Activated CD4-positive, alpha-beta T cell treated with anti-CD3 and anti-CD28 coated beads, Interleukin-2, amount 10 ng/mL, durations not matched to agents 7 days and 5 days (primary cell): ENCODE data around the gene IFT122. TPM values are rescaled to one million over a fixed set of nuclear protein-coding genes. Genes with fewer than 3 reads are reported as not detected.

Experiments
- CTCF ChIA-PET: fragments of 350-600 bp; sonication (Branson Sonifier 250); formaldehyde crosslinking; loops from one replicate; lab custom pipeline; 2021; ENCODE audit warnings: antibody characterized with exemption; lab: Charles Lee
- POLR2A ChIA-PET: fragments of 350-600 bp; sonication (Branson Sonifier 250); formaldehyde crosslinking; loops from one replicate; lab custom pipeline; 2021; ENCODE audit warnings: antibody characterized with exemption; lab: Charles Lee
- DNase-seq: peaks from one replicate; pipeline ENCODE4 v3.0.0-alpha.2; 2020
- H3K27ac Mint-ChIP-seq: one replicate; pipeline ENCODE4 v1.8.0; 2021; ENCODE audit warnings: mild to moderate bottlenecking, moderate library complexity, mixed read lengths
- H3K27me3 Mint-ChIP-seq: one replicate; pipeline ENCODE4 v1.8.0; 2021; ENCODE audit warnings: mixed read lengths
- H3K36me3 Mint-ChIP-seq: one replicate; pipeline ENCODE4 v1.8.0; 2021; ENCODE audit warnings: low read depth, mixed read lengths
- H3K4me1 Mint-ChIP-seq: one replicate; pipeline ENCODE4 v1.8.0; 2021; ENCODE audit warnings: mixed read lengths
- H3K4me3 Mint-ChIP-seq: one replicate; pipeline ENCODE4 v1.8.0; 2021; ENCODE audit warnings: mild to moderate bottlenecking, moderate library complexity, mixed read lengths
- H3K9me3 Mint-ChIP-seq: one replicate; pipeline ENCODE4 v1.8.0; 2021; ENCODE audit warnings: mixed read lengths
- total RNA-seq, 2 experiments: library from RNA; stranded (reverse); gene quantifications; one replicate each; pipeline ENCODE4 v1.2.3, GENCODE V29; 2021

Gene IFT122
- total RNA-seq, 2 experiments from 2014 or later: 24.9 to 27.2 TPM

DNA sequence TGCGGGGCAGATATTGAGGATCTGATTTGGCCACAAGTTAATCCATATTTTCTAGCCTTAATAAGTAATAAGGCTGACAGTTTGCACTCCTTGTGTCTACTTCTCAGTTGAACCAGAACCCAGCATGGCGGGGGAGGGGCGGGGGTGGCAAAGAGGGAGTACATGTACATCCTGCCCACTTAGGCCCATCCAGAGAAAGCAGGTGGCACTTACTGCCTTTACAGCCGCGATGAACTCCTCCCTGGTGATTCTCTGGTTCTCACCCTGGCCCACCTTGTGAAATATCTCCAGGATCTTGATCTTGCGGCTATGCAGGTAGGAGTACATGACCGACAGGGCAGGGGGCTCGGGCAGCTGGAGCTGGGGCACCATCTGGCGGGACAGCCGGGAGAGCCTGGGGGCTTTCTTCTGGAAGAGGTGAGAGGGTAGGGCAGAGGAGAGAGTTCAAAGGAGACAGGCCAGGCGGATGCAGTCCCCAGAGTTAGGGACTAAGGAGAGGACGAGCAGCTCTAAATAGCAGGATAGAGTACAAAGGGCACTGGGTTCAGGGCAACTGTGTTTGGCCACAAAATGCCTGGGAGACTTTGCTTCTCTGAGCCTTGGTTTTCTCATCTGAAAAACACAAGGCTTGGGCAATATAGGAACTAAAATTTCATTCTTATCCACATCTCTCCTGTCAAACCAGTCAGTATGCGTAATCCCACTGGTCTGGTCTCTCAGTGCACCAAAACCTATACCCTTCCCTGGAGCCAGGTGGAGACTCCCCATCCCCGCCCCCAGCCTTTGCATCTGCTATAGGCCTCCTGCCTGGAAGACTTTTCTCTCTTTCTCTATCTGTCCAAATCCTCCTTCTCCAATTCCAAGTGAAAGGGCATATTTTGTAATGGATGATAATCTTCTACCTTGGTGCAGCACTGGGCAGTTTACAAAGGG is 21.7 kb upstream of the IFT122 start:
- CTCF ChIA-PET: interaction anchor here (0.8 to 1.3 kb wide), 3 partner anchors 11 to 102 kb away, joined by 3 read pairs; a partner anchor contains a TSS
- Mint-ChIP-seq H3K4me1 (no peaks in the 10 kb centered on the region), H3K27ac (no peak overlapping the region), H3K27me3 (no peaks in the 10 kb centered on the region), H3K4me3 (no peak overlapping the region), H3K9me3 (peaks cover 2% of the 10 kb centered on the region), H3K36me3 (no peaks in the 10 kb centered on the region)
- DNase-seq: no peak
- POLR2A ChIA-PET: interaction anchor here (1.4 kb wide), 1 partner anchor 22 kb away, joined by 3 read pairs; the partner anchor contains the start of genes IFT122 and MBD4

DNA sequence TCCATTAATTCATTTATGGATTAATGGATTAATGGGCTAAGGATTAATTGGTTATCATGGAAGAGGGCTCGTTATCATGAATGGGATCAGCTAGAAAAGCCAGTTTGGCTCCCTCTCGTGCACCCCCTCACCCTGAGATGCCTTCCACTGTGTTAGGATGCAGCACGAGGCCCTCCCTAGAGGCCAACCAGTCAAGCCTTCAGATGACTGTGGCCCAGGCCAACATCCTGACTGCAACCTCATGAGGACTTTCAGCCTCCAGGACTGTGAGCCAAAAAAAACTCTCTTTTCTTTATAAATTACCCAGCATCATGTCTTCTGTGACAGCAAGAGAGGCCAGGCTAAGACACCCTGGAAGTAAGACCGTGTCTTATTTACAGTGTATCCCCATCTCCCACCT is 20.5 kb upstream of the IFT122 start:
- no peak overlapping the region for H3K4me3 Mint-ChIP-seq
- no peaks in the 10 kb centered on the region for H3K27me3 Mint-ChIP-seq
- CTCF ChIA-PET: interaction anchor here (0.8 to 1.0 kb wide), 2 partner anchors 10 to 20 kb away, joined by 3 to 4 read pairs; no protein-coding TSS in a partner anchor

DNA sequence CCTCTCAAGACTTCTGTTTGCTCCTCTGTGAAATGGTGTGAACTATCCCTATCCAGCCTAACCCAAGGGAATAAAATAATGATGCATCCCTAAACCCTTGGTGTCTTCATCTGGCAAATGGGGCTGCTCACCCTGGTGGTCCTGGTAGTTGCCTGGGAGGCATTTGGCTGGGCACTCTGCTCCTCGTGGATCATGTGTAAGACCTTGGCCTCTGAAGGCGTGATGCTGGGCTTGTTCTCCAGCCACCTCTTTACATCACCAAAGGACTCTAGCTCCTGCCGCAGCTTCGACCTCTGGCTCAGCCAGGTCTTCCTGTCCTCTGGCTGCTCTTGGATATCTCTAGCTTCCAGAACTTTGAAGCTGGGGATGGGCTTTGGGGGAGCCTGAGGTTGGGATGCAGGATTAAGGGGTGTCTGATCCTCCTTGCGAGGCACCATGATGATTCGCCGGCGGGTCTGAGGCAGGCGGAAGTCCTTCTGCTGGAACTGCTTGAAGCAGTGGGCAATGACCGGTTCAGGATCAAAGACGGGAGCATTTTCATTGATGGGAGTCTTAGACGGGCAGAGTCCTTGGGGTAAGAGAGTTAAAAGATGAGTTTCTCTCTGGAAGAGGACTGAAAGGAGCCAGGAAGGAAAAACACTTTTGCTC is 18.7 kb upstream of the IFT122 start:
- POLR2A ChIA-PET: no interaction called here
- H3K27me3 Mint-ChIP-seq: no peaks in the 10 kb centered on the region
- peaks cover 7% of the 10 kb centered on the region for H3K9me3 Mint-ChIP-seq
- no peak overlapping the region for H3K4me3 Mint-ChIP-seq
- H3K36me3 Mint-ChIP-seq: no peaks in the 10 kb centered on the region
- no peak for DNase-seq
- CTCF ChIA-PET: no interaction called here
- H3K4me1 Mint-ChIP-seq: peaks cover 6% of the 10 kb centered on the region
- no peak overlapping the region for H3K27ac Mint-ChIP-seq

More for the DNA sequence above, 20.5 kb upstream of the IFT122 start:
- Mint-ChIP-seq H3K9me3 (peaks cover 6% of the 10 kb centered on the region), H3K36me3 (no peaks in the 10 kb centered on the region), H3K27ac (no peak overlapping the region), H3K4me1 (peaks cover 5% of the 10 kb centered on the region)
- POLR2A ChIA-PET: no interaction called here
- DNase-seq: no peak

DNA sequence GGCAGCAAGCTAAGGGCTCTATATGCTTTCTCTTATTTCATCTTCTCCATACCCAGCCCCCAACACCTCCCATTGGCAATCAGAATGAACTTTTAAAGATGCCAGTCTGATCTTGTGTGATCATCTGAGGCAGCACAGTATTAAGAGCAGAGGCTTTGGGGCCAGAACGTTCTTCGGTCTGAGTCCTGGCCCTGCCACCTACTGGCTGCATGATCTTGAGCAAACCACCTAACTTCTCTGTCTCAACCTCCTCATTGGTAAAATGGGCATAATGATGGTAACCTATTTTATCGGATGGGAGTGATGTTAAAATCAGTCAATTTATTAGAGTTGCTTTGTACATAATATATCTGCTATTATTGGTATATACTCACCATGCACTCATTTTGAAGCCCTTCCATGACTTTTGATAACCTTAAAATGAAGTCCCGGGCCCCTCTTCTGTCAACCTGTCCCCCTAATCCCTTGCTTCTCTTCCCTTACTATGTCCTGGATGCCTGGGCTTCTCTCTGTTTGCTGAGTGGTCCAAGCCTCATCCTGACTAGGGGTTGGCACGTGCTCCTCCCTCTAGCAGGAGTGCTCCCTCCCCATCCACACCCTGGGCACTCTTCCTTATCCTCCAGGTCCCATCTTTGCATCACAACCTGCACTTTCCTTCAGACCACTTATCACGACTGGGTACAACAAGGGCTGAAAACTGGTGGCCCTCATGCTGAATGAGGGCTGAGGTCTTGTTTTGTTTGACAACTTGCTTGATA is 17.9 kb upstream of the IFT122 start:
- no peak for DNase-seq
- no peak overlapping the region for H3K27ac Mint-ChIP-seq
- H3K4me1 Mint-ChIP-seq: peaks cover 6% of the 10 kb centered on the region
- H3K27me3 Mint-ChIP-seq: peaks cover 1% of the 10 kb centered on the region
- ChIA-PET POLR2A (no interaction called here), CTCF (interaction anchor here (1.3 kb wide), 1 partner anchor 21 kb away, joined by 3 read pairs; no protein-coding TSS in a partner anchor)
- no peak overlapping the region for H3K4me3 Mint-ChIP-seq
- H3K36me3 Mint-ChIP-seq: no peaks in the 10 kb centered on the region
- H3K9me3 Mint-ChIP-seq: peaks cover 7% of the 10 kb centered on the region

DNA sequence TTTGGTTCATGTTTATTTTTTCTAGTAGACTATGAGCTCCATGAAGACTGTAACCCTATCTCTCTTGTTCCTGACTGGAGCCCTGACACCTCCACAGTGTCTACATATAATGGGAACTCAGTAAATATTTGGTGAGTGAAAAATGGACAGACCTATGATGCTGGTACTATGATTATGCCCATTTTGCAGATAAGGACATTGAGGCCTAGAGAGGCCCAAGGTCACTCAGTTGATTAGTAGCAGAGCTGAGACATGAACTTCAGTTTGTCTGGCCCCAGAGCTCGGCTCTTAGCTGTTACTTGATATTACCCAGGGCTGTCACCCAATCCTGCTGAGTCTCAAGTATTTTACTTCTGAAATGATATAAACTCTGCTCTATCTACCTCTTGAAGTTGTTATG is 17.1 kb upstream of the IFT122 start:
- Mint-ChIP-seq H3K27me3 (peaks cover 5% of the 10 kb centered on the region), H3K9me3 (peaks cover 7% of the 10 kb centered on the region), H3K4me1 (peaks cover 10% of the 10 kb centered on the region), H3K27ac (no peak overlapping the region), H3K4me3 (no peak overlapping the region), H3K36me3 (no peaks in the 10 kb centered on the region)
- ChIA-PET CTCF (interaction anchor here (1.3 kb wide), 2 partner anchors 20 to 21 kb away, joined by 3 read pairs; no protein-coding TSS in a partner anchor), POLR2A (no interaction called here)
- no peak for DNase-seq

DNA sequence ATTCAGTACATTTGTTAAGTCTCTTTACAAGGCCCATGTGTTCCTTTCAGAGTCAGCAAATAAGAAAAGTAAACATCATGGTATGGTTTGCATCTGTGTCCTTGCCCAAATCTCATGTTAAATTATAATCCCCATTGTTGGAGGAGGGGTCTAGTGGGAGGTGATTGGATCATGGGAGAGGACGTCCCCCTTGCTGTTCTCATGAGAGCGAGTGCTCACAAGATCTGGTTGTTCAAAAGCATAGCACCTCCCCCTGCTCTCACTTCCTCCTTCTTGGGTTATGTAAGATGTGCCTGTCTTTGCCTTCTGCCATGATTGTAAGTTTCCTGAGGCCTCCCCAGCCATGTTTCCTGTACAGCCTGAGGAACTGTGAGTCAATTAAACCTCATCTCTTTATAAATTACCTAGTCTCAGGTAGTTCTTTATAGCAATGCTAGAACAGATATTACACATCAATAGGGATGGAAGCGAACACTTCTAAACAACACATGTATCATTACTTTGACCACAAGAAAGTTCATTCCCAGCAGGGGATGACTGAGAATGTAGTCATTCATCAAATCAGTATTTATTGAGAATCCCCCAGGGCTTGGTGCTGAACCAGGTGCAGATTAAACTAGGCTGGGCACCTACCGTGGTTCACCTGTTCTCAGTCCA is 15.7 kb upstream of the IFT122 start:
- Mint-ChIP-seq H3K36me3 (peaks cover 4% of the 10 kb centered on the region), H3K9me3 (peaks cover 7% of the 10 kb centered on the region), H3K4me3 (no peak overlapping the region), H3K4me1 (peaks cover 24% of the 10 kb centered on the region), H3K27me3 (peaks cover 5% of the 10 kb centered on the region), H3K27ac (no peak overlapping the region)
- POLR2A ChIA-PET: interaction anchor here (0.6 kb wide), 1 partner anchor 605 kb away, joined by 3 read pairs; no protein-coding TSS in a partner anchor
- CTCF ChIA-PET: interaction anchor here (1.3 kb wide), 1 partner anchor 21 kb away, joined by 3 read pairs; no protein-coding TSS in a partner anchor
- DNase-seq: no peak

DNA sequence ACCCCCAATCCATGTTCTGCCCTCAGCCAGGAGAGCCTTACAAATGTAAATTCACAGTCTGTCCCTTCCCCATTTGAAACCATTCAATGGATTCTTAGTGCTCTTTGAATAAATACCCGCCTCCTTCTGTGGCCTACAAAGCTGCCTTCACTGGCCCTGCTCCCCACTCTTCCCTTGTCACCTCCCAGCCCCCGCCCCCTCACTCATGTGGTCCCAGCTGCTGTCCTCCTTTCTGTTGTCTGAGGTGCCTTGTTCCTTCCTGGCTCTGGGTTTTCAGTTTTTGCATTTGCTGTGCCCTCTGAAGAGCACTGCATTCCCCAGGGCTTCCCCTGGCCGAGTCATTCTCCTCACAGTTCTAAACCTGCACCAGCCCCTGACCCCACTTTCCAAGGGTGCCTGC is 14.8 kb upstream of the IFT122 start:
- Mint-ChIP-seq H3K4me1 (peaks cover 32% of the 10 kb centered on the region), H3K4me3 (no peak overlapping the region), H3K27ac (no peak overlapping the region), H3K36me3 (peaks cover 7% of the 10 kb centered on the region), H3K9me3 (peaks cover 7% of the 10 kb centered on the region), H3K27me3 (peaks cover 5% of the 10 kb centered on the region)
- POLR2A ChIA-PET: interaction anchor here (0.6 kb wide), 1 partner anchor 325 kb away, joined by 4 read pairs; no protein-coding TSS in a partner anchor
- CTCF ChIA-PET: interaction anchor here (0.5 to 3.5 kb wide), 4 partner anchors 15 to 1800 kb away, joined by 3 to 20 read pairs (median 6); partner anchors contain the start of genes IFT122 and MBD4
- no peak for DNase-seq

DNA sequence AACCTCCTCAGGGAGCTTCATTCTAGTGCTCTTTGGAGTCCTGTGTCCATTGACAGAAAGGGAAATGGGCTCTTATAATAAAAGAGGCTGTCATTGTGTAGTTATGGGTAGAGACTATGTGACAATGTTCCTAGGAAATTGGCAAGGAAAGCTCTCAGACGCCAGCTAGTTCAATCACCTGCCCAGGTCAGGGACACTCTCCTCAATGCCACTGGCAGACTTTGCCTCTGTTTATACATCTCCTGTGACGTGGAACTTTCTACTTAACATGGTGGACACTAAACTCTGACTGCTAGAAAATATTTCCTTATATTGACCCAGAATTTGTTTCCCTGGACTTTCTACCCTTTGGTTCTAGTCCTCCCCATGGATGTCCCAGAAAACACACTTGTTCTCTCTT is 14.4 kb upstream of the IFT122 start:
- Mint-ChIP-seq H3K4me1 (peaks cover 32% of the 10 kb centered on the region), H3K27ac (no peak overlapping the region), H3K4me3 (no peak overlapping the region), H3K27me3 (peaks cover 5% of the 10 kb centered on the region), H3K36me3 (peaks cover 9% of the 10 kb centered on the region), H3K9me3 (peaks cover 7% of the 10 kb centered on the region)
- ChIA-PET CTCF (interaction anchor here (0.5 to 3.5 kb wide), 4 partner anchors 15 to 1800 kb away, joined by 3 to 20 read pairs (median 6); partner anchors contain the start of genes IFT122 and MBD4), POLR2A (interaction anchor here (0.6 kb wide), 1 partner anchor 325 kb away, joined by 4 read pairs; no protein-coding TSS in a partner anchor)
- DNase-seq: no peak

DNA sequence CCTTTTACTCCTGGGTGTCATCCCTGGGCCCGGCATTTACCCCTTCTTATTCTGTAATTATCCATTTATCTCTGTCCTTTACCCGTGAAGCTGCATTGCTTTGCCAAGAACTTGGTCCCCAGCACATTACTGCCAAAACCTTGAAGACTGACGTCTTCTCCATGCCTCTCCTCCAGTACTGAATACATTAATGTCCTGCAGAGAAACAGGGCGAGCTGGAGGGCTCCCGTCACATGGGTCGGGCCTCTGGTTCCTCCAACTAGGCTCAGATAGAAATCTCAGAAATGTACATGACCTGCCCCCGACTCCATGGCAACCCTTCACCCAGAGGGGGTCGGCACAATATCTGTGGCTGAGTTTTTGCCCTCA is 12.0 kb upstream of the IFT122 start:
- H3K27me3 Mint-ChIP-seq: peaks cover 5% of the 10 kb centered on the region
- no peak overlapping the region for H3K27ac Mint-ChIP-seq
- peaks cover 33% of the 10 kb centered on the region for H3K4me1 Mint-ChIP-seq
- no peak for DNase-seq
- ChIA-PET CTCF (interaction anchor here (1.0 to 3.5 kb wide), 4 partner anchors 12 to 28 kb away, joined by 3 to 20 read pairs (median 7); partner anchors contain the start of genes IFT122 and MBD4), POLR2A (no interaction called here)
- H3K4me3 Mint-ChIP-seq: peak overlapping the region; percentile 59
- H3K36me3 Mint-ChIP-seq: peaks cover 25% of the 10 kb centered on the region
- peaks cover 5% of the 10 kb centered on the region for H3K9me3 Mint-ChIP-seq

DNA sequence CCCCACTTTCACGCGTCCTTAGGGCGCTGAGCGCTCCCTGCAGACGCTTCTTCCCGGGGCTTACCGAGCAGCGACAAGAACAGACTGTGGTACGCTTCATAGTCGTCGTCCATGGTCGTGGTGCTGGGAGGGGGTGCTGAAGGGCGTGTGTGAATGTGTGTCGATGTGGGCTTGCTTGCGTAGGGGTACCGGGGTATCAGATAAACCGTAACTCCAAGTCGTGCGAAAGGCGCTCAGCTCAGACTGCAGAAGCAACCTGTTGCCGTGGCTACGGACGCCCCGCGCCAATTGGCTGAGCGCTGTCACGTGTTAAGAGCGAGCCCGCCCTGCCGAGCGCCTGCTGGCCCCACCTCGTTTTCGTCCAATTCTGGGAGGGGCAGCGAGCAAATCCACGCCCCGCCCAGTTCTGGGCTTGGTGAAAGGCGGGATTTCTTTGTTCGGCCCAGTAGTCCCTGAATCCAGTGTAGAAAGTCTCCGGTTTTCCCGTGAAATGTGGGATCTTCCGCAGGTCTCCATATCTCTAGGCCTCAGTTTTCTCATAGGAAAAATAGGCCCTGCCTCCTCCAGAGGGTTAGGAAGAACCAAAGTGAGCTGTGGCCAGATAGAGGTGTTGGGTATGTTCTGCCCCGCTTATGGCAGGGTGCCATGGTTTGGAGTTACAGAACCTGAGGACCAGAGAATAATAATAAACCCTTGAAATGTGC is 11.5 kb upstream of the IFT122 start, which contains the start of gene EFCAB12:
TSS of gene EFCAB12 (minus strand) at position 261 of the 704 bp plus-strand sequence. CDS start at position 113, 148 bp downstream.
- DNase-seq: peak; percentile 91
- peaks cover 5% of the 10 kb centered on the region for H3K9me3 Mint-ChIP-seq
- peaks cover 33% of the 10 kb centered on the region for H3K4me1 Mint-ChIP-seq
- ChIA-PET POLR2A (no interaction called here), CTCF (interaction anchor here (0.7 to 3.5 kb wide), 5 partner anchors 9 to 28 kb away, joined by 3 to 20 read pairs (median 5); partner anchors contain the start of genes IFT122 and MBD4)
- peaks cover 5% of the 10 kb centered on the region for H3K27me3 Mint-ChIP-seq
- H3K36me3 Mint-ChIP-seq: peaks cover 29% of the 10 kb centered on the region
- H3K4me3 Mint-ChIP-seq: peak within 1 kb of the TSS; percentile 59
- H3K27ac Mint-ChIP-seq: peak within 1 kb of the TSS; percentile 66

DNA sequence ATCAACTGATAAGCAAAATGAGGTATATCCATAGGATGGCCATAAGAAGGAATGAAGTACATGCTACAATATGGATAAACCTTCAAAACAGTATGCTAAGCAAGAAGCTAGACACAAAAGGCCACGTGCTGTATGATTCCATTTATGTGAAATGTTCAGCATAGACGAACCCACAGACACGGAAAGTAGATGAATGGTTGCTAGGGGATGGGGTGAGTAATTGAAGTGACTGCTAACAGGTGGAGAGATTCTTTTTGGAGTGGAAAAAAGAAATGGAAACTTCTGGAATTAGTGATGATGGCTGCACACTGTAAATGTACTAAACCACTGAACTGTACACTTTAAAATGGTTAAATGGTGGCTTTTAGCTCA is 11.0 kb upstream of the IFT122 start:
- Mint-ChIP-seq H3K36me3 (peaks cover 35% of the 10 kb centered on the region), H3K27me3 (peaks cover 5% of the 10 kb centered on the region), H3K4me1 (peaks cover 38% of the 10 kb centered on the region), H3K4me3 (no peak overlapping the region), H3K27ac (peak overlapping the region; percentile 66), H3K9me3 (peaks cover 5% of the 10 kb centered on the region)
- ChIA-PET CTCF (interaction anchor here (0.7 to 1.4 kb wide), 3 partner anchors 10 to 29 kb away, joined by 3 to 5 read pairs (median 5); partner anchors contain the start of genes IFT122 and MBD4), POLR2A (no interaction called here)
- DNase-seq: no peak
